Neural cell (in vitro differentiated cells): ENCODE results near the gene IL12RB1. TPM values are rescaled to one million over a fixed set of nuclear protein-coding genes. Genes with fewer than 3 reads are reported as not detected.

Experiments used
- H2AFZ ChIP-seq: fragments of 200-600, 300-800 bp; sonication (generic), shearing (Covaris generic); 2 replicates; pipeline ENCODE4 v1.6.0; 2014; ENCODE audit warnings: low read depth, mild to moderate bottlenecking, antibody characterized with exemption, low read length, moderate library complexity
- H3F3A ChIP-seq: fragments of 200-600 bp; shearing (Covaris generic); 2 replicates; pipeline ENCODE4 v1.6.1; 2016; ENCODE audit warnings: mild to moderate bottlenecking, moderate library complexity, mixed read lengths, antibody characterized with exemption, low read length; ENCODE audit not compliant: insufficient read depth, poor library complexity, severe bottlenecking
- H3K27ac ChIP-seq: fragments of 200-600, 300-800 bp; sonication (generic), shearing (Covaris generic); 2 replicates; pipeline ENCODE4 v1.5.1; 2014; ENCODE audit warnings: mild to moderate bottlenecking, low read length, moderate library complexity
- H3K27me3 ChIP-seq: fragments of 300-800, 200-600 bp; sonication (generic), shearing (Covaris generic); 2 replicates; pipeline ENCODE4 v1.6.0; 2014; ENCODE audit warnings: mild to moderate bottlenecking, low read depth, low read length, moderate library complexity; ENCODE audit not compliant: insufficient read depth
- H3K36me3 ChIP-seq: fragments of 300-800, 200-600 bp; sonication (generic), shearing (Covaris generic); 2 replicates; pipeline ENCODE4 v1.5.1; 2014; ENCODE audit warnings: mild to moderate bottlenecking, antibody characterized with exemption, low read length, moderate library complexity; ENCODE audit not compliant: insufficient read depth
- H3K4me2 ChIP-seq: fragments of 300-800, 200-600 bp; sonication (generic), shearing (Covaris generic); 2 replicates; pipeline ENCODE4 v1.6.0; 2014; ENCODE audit warnings: mild to moderate bottlenecking, low read length
- H3K4me3 ChIP-seq: fragments of 300-800, 200-600 bp; sonication (generic), shearing (Covaris generic); 2 replicates; pipeline ENCODE4 v1.5.1; 2014; ENCODE audit warnings: mild to moderate bottlenecking, low read length, moderate library complexity
- H3K79me2 ChIP-seq: fragments of 200-600 bp; shearing (Covaris generic); replicated peaks from 2 replicates; pipeline ENCODE4 v1.6.0; 2014; ENCODE audit warnings: mild to moderate bottlenecking, low read length, moderate library complexity; ENCODE audit not compliant: insufficient read depth
- H3K9ac ChIP-seq: fragments of 300-800, 200-600 bp; sonication (generic), shearing (Covaris generic); 2 replicates; pipeline ENCODE4 v1.6.1; 2016; ENCODE audit warnings: mild to moderate bottlenecking, low read length, mixed read lengths
- H3K9me2 ChIP-seq: fragments of 200-600 bp; shearing (Covaris generic); 2 replicates; pipeline ENCODE4 v1.6.1; 2016; ENCODE audit warnings: mild to moderate bottlenecking, low read length, mixed read lengths; ENCODE audit not compliant: insufficient read depth
- H3K9me3 ChIP-seq: fragments of 200-600, 300-800 bp; sonication (generic), shearing (Covaris generic); 2 replicates; pipeline ENCODE4 v1.6.1; 2016; ENCODE audit warnings: mild to moderate bottlenecking, mixed run types, low read length, moderate library complexity, mixed read lengths
- H4K20me1 ChIP-seq: fragments of 200-600 bp; shearing (Covaris generic); 2 replicates; pipeline ENCODE4 v1.6.1; 2016; ENCODE audit warnings: mild to moderate bottlenecking, mixed run types; ENCODE audit not compliant: insufficient read depth
- CTCF ChIP-seq: fragments of 450-650 bp; IDR thresholded peaks from 2 replicates; pipeline ENCODE4 v1.5.1; 2014; ENCODE audit warnings: antibody characterized with exemption, mild to moderate bottlenecking, moderate library complexity; ENCODE audit not compliant: poor library complexity, severe bottlenecking
- EP300 ChIP-seq: fragments of 450-650 bp; conservative IDR thresholded peaks from 2 replicates; pipeline ENCODE4 v1.6.1; 2014; ENCODE audit warnings: antibody characterized with exemption, mild to moderate bottlenecking, moderate library complexity; ENCODE audit not compliant: poor library complexity, severe bottlenecking
- EZH2 ChIP-seq: fragments of 200-600, 300-800 bp; shearing (Covaris generic), sonication (generic); IDR thresholded peaks from 2 replicates; pipeline ENCODE4 v1.6.1; 2014; ENCODE audit warnings: antibody characterized with exemption, low read length, borderline replicate concordance, mild to moderate bottlenecking; ENCODE audit not compliant: insufficient read depth, poor library complexity, severe bottlenecking
- MXI1 ChIP-seq: fragments of 450-650 bp; conservative IDR thresholded peaks from 2 replicates; pipeline ENCODE4 v1.6.1; 2014; ENCODE audit warnings: antibody characterized with exemption, mild to moderate bottlenecking; ENCODE audit not compliant: poor library complexity, severe bottlenecking
- POLR2AphosphoS5 ChIP-seq: IDR thresholded peaks from 2 replicates; pipeline ENCODE4 v1.6.1; 2012
- RAD21 ChIP-seq: fragments of 450-650 bp; conservative IDR thresholded peaks from 2 replicates; pipeline ENCODE4 v1.6.1; 2014; ENCODE audit warnings: antibody characterized with exemption, mild to moderate bottlenecking, moderate library complexity
- REST ChIP-seq: IDR thresholded peaks from 2 replicates; pipeline ENCODE4 v1.6.1; 2012; ENCODE audit warnings: borderline replicate concordance
- SMC3 ChIP-seq: fragments of 450-650 bp; conservative IDR thresholded peaks from 2 replicates; pipeline ENCODE4 v1.6.1; 2014; ENCODE audit warnings: antibody characterized with exemption, mild to moderate bottlenecking, moderate library complexity; ENCODE audit not compliant: poor library complexity
- TAF1 ChIP-seq: IDR thresholded peaks from 2 replicates; pipeline ENCODE4 v1.6.1; 2012; ENCODE audit warnings: low read depth
- polyA plus RNA-seq: library from polyadenylated mRNA; depleted of rRNA; stranded (reverse); fragments of >200 nt; gene quantifications from 2 replicates; pipeline ENCODE4 v1.2.3, GENCODE V29; 2014

The IL12RB1 gene
- polyA plus RNA-seq, 1 donor from 2014 or later: not detected

GRCh38 chr19:18121166-18121565 lies 34.4 kb upstream of the IL12RB1 start:
- Histone ChIP-seq H3K27me3 (no peaks in the 10 kb centered on the region), H4K20me1 (no peaks in the 10 kb centered on the region), H3K9me2 (no peaks in the 10 kb centered on the region), H3K9me3 (no peaks in the 10 kb centered on the region), H3K9ac (no peak overlapping the region), H3K4me2 (no peak overlapping the region), H3K27ac (no peak overlapping the region), H3K4me3 (no peak overlapping the region), H3F3A (no peaks in the 10 kb centered on the region), H3K36me3 (no peaks in the 10 kb centered on the region), H2AFZ (no peak overlapping the region), H3K79me2 (peaks cover 8% of the 10 kb centered on the region)
- no peak for TF ChIP-seq EZH2
- TF ChIP-seq POLR2AphosphoS5: no peak
- no peak for TF ChIP-seq MXI1
- no peak for TF ChIP-seq REST
- no peak for TF ChIP-seq EP300
- no peak for TF ChIP-seq SMC3
- TF ChIP-seq CTCF: no peak
- no peak for TF ChIP-seq RAD21
- no peak for TF ChIP-seq TAF1

GRCh38 chr19:18120127-18120526 lies 33.4 kb upstream of the IL12RB1 start:
- Histone ChIP-seq H3K9me3 (no peaks in the 10 kb centered on the region), H2AFZ (no peak overlapping the region), H3K4me2 (no peak overlapping the region), H3K9me2 (no peaks in the 10 kb centered on the region), H4K20me1 (no peaks in the 10 kb centered on the region), H3K9ac (no peak overlapping the region), H3K4me3 (no peak overlapping the region), H3K27ac (no peak overlapping the region), H3K27me3 (no peaks in the 10 kb centered on the region), H3K36me3 (no peaks in the 10 kb centered on the region), H3F3A (no peaks in the 10 kb centered on the region), H3K79me2 (peaks cover 8% of the 10 kb centered on the region)
- no peak for TF ChIP-seq SMC3
- TF ChIP-seq RAD21: no peak
- TF ChIP-seq EP300: no peak
- no peak for TF ChIP-seq EZH2
- TF ChIP-seq POLR2AphosphoS5: no peak
- no peak for TF ChIP-seq CTCF
- TF ChIP-seq REST: no peak
- no peak for TF ChIP-seq MXI1
- no peak for TF ChIP-seq TAF1
